Measurements from ENCODE around the gene ANKMY1. TPM values are rescaled to one million over a fixed set of nuclear protein-coding genes. Genes with fewer than 3 reads are reported as not detected.

ANKMY1 gene
- total and polyA plus RNA-seq, 2 donors (not counting 1 experiment from before 2014, with no cell fraction given) = 51.7 to 72.1 TPM

DNA sequence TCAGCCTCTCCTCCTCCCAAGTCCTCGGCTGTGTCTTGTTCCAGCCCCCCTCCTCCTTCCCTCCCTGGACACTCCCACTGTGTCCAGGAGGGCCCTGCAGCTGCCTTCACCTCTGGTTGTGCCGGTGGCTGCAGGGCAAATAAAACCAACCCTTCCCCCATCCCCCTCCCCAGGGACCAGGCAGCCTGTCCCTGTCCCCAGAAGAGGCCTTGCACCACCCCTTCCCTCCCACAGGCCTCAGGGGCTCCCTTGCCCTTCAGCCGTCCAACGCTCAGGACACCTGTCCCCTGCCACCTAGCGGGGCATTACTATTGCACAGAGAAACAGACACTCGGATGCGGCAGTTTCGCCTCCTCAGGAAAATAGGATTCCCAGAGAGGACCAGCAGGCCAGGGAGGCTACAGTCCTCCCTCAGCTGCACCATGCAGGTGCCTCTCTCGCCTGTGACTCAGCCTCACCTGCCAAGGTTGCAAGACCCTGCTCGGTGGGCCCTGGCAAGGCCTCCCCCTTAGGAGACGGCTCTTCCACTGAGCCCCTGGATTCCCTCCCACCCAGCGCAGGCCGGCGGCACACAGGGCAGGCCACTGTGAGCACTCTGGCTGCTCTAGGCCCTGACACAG is 127.8 kb downstream of the ANKMY1 start:
- DNase-seq = no peak
- intact Hi-C loops (cut with micrococcal nuclease) = loop anchor here (10.0 kb wide), 1 partner anchor 405 kb away; the partner anchor contains the start of gene NDUFA10
- H3K4me3 Mint-ChIP-seq = no peak overlapping the region
- ChIA-PET CTCF (no interaction called here), POLR2A (no interaction called here)
- peaks cover 5% of the 10 kb centered on the region in 2 donors for H3K4me1 ChIP-seq (ENCODE audit: control insufficient read depth in 2 of 2, insufficient read depth in 2 of 2, low read length in 2 of 2)
- H3K9me3 Mint-ChIP-seq (ENCODE audit: insufficient read depth) = peaks cover 3% of the 10 kb centered on the region
- peaks cover 2% of the 10 kb centered on the region for H3K4me1 Mint-ChIP-seq
- H3K27me3 ChIP-seq (replicated peaks in 1 of 4; ENCODE audit: control extremely low read depth in 1 of 4, control insufficient read depth in 3 of 4, insufficient read depth in 4 of 4, low read length in 3 of 4) = peaks cover 0 to 12% (median 2%) of the 10 kb centered on the region in 4 experiments
- ATAC-seq (ENCODE audit: low read depth) = no peak
- peaks cover 0 to 23% (median 0%) of the 10 kb centered on the region in 3 donors for H3K9me3 ChIP-seq (ENCODE audit: control extremely low read depth in 1 of 3, control insufficient read depth in 2 of 3, insufficient read depth in 1 of 3, low read length in 2 of 3)
- WGBS (ENCODE audit: insufficient coverage) = 85% methylated on average over 13 of the region's 14 CpGs
- no peak overlapping the region for H3K27ac Mint-ChIP-seq
- H3K4me2 ChIP-seq (replicated peaks; ENCODE audit: low read depth, low read length, poor library complexity, severe bottlenecking) = no peak overlapping the region
- no peak for TF ChIP-seq EZH2 (IDR thresholded peaks at IDR 0.05; ENCODE audit: borderline replicate concordance, insufficient read depth, low read depth, low read length, poor library complexity, severe bottlenecking)
- TF ChIP-seq, protein P1, sequence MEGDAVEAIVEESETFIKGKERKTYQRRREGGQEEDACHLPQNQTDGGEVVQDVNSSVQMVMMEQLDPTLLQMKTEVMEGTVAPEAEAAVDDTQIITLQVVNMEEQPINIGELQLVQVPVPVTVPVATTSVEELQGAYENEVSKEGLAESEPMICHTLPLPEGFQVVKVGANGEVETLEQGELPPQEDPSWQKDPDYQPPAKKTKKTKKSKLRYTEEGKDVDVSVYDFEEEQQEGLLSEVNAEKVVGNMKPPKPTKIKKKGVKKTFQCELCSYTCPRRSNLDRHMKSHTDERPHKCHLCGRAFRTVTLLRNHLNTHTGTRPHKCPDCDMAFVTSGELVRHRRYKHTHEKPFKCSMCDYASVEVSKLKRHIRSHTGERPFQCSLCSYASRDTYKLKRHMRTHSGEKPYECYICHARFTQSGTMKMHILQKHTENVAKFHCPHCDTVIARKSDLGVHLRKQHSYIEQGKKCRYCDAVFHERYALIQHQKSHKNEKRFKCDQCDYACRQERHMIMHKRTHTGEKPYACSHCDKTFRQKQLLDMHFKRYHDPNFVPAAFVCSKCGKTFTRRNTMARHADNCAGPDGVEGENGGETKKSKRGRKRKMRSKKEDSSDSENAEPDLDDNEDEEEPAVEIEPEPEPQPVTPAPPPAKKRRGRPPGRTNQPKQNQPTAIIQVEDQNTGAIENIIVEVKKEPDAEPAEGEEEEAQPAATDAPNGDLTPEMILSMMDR (IDR thresholded peaks at IDR 0.05) = no peak
- H4K20me1 ChIP-seq (ENCODE audit: control insufficient read depth, insufficient read depth, low read length, poor library complexity, severe bottlenecking) = no peaks in the 10 kb centered on the region
- no peaks in the 10 kb centered on the region for H3K79me2 ChIP-seq (ENCODE audit: control insufficient read depth, insufficient read depth, low read length)
- peaks cover 5% of the 10 kb centered on the region for H3K27me3 Mint-ChIP-seq
- H2AFZ ChIP-seq (ENCODE audit: insufficient read depth, low read depth, low read length, poor library complexity, severe bottlenecking) = no peak overlapping the region
- H3K9ac ChIP-seq (ENCODE audit: low read length) = no peak overlapping the region
- H3K4me3 ChIP-seq (ENCODE audit: control extremely low read depth in 1 of 5, extremely low read depth in 1 of 5, insufficient read depth in 1 of 5, low read depth in 2 of 5, low read length in 4 of 5) = no peak overlapping the region
- H3K27ac ChIP-seq (ENCODE audit: low read length in 2 of 2) = no peak overlapping the region
- H3K36me3 ChIP-seq (replicated peaks in 1 of 2; ENCODE audit: control extremely low read depth in 1 of 2, control insufficient read depth in 1 of 2, extremely low read depth in 1 of 2, insufficient read depth in 2 of 2, low read length in 1 of 2) = no peaks in the 10 kb centered on the region

Small RNAs within 50 kb of the gene (small RNA-seq; reads per million reads assigned to genes)
- gene MIR149 (ENCODE audit: insufficient read length, low read depth, low replicate concordance) = 0.57 reads per million

Other genes starting within 250 kb of the ANKMY1 start
- 2.6 and 3.3 TPM in 2 replicates for gene GPC1, start 122.3 kb downstream of the ANKMY1 start, total RNA-seq
- 1.2 and 1.6 TPM in 2 replicates for gene GPC1, start 122.3 kb downstream of the ANKMY1 start, polyA plus RNA-seq
- 19.0 TPM in 2 replicates for gene DUSP28, start 2.4 kb upstream of the ANKMY1 start, total RNA-seq
- gene DUSP28, start 2.4 kb upstream of the ANKMY1 start, polyA plus RNA-seq = 19.1 and 20.2 TPM in 2 replicates
- 98.0 and 109 TPM in 2 replicates for gene RNPEPL1, start 10.5 kb upstream of the ANKMY1 start, total RNA-seq
- gene RNPEPL1, start 10.5 kb upstream of the ANKMY1 start, polyA plus RNA-seq = 99.9 and 103 TPM in 2 replicates
- 73.4 and 88.9 TPM in 2 replicates for gene CAPN10, start 28.7 kb upstream of the ANKMY1 start, total RNA-seq
- gene CAPN10, start 28.7 kb upstream of the ANKMY1 start, polyA plus RNA-seq = 79.7 and 92.1 TPM in 2 replicates
- gene GPR35, start 67.5 kb upstream of the ANKMY1 start, total RNA-seq = 1.8 and 2.2 TPM in 2 replicates
- 9.6 and 14.0 TPM in 2 replicates for gene GPR35, start 67.5 kb upstream of the ANKMY1 start, polyA plus RNA-seq
- gene AQP12B, start 124.9 kb upstream of the ANKMY1 start, total RNA-seq = not detected in 2 replicates
- not detected in 2 replicates for gene AQP12B, start 124.9 kb upstream of the ANKMY1 start, polyA plus RNA-seq
- not detected in 2 replicates for gene AQP12A, start 133.9 kb upstream of the ANKMY1 start, total RNA-seq
- not detected in 2 replicates for gene AQP12A, start 133.9 kb upstream of the ANKMY1 start, polyA plus RNA-seq